MG63 (cell line): ENCODE measurements around the gene GPR142. TPM values are rescaled to one million over a fixed set of nuclear protein-coding genes. Genes with fewer than 3 reads are reported as not detected.

Source experiments
- DNase-seq: peaks from one replicate; pipeline ENCODE4 v3.0.0-alpha.2; 2020
- H3K27me3 ChIP-seq: fragments of 250-450 bp; sonication (Bioruptor Pico); 2 replicates; pipeline ENCODE4 v1.5.1; 2020; ENCODE audit warnings: mild to moderate bottlenecking, moderate library complexity
- H3K36me3 ChIP-seq: fragments of 250-450 bp; sonication (Bioruptor Pico); 2 replicates; pipeline ENCODE4 v1.5.1; 2020; ENCODE audit warnings: mild to moderate bottlenecking, moderate library complexity
- H3K4me3 ChIP-seq: fragments of 250-450 bp; sonication (Bioruptor Pico); 2 replicates; pipeline ENCODE4 v1.5.1; 2020; ENCODE audit warnings: mild to moderate bottlenecking, moderate library complexity
- H3K9me3 ChIP-seq: fragments of 250-450 bp; sonication (Bioruptor Pico); 2 replicates; pipeline ENCODE4 v1.5.1; 2020; ENCODE audit warnings: mild to moderate bottlenecking, moderate library complexity
- total RNA-seq: library from RNA; depleted of rRNA; stranded (reverse); fragments of >200 nt; shearing (Covaris generic); gene quantifications from 2 replicates; pipeline ENCODE4 v1.2.3, GENCODE V29; 2014; ENCODE audit warnings: low replicate concordance; rRNA removed

Gene GPR142, protein sequence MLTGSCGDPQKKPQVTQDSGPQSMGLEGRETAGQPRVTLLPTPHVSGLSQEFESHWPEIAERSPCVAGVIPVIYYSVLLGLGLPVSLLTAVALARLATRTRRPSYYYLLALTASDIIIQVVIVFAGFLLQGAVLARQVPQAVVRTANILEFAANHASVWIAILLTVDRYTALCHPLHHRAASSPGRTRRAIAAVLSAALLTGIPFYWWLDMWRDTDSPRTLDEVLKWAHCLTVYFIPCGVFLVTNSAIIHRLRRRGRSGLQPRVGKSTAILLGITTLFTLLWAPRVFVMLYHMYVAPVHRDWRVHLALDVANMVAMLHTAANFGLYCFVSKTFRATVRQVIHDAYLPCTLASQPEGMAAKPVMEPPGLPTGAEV
- total RNA-seq: not detected in 2 replicates

DNA sequence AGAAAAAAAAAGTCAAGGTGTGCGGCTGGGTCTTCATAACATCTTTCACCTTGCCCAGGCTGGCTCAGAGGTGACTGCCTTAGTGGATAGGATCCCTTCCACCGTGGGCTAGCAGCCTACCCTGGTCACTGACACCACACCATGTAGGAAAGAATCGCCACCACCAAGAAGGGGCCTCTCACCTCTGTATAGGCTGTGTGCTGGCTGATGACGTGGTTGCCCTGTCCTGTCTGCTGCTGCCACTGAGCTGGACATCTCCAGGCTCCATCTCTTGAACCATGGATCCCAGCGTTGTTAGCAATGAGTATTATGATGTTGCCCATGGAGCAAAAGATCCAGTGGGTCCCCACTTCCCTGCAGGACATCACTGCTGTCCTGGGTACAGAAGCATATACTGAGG is at the start of gene GPR142:
Gene GPR142 (plus strand): TSS at position 301 of the 400 bp plus-strand sequence. CDS start 2,035 bp downstream, outside the sequence.
- no peak within 1 kb of the TSS for H3K4me3 ChIP-seq
- H3K27me3 ChIP-seq: no peaks in the 10 kb centered on the region
- H3K9me3 ChIP-seq: no peaks in the 10 kb centered on the region
- H3K36me3 ChIP-seq: no peaks in the 10 kb centered on the region
- DNase-seq: no peak

DNA sequence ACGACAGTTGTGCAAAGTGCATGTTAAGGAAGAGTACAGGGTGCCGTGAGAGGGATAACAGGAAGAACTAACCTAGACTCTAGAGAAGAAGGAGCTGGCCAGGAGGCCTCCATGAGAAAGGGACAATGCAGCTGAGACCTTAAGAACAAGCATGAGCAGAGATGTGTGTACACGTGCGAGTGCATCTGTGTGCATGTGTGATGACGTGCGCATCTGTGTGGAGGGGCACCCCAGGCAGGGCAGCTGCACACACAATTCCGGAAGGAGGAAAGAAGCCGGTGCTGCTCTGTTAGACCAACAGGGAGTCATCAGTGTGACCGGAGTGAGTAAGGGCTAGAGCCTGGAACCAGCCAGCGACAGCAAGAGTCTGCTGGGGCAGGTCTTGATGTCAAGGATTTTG is 48.9 kb upstream of the GPR142 start:
- DNase-seq: no peak
- H3K9me3 ChIP-seq: no peaks in the 10 kb centered on the region
- H3K36me3 ChIP-seq: no peaks in the 10 kb centered on the region
- H3K4me3 ChIP-seq: no peak overlapping the region
- no peaks in the 10 kb centered on the region for H3K27me3 ChIP-seq

DNA sequence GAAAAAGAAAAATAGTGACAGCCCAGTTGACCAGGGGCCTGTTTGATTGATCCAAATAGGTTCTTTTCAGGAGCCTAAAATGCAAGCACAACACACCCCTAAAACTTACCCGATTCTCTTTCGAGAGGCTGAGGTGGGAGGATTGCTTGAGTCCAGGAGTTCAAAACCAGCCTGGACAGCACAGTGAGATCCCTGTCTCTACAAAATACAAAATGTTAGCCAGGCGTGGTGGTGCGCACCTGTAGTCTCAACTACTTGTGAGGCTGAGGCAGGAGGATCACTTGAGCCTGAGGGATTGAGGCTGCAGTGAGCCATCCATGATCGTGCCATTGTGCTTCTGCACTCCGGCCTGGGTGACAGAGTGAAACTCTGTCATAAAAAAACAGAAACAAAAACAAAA is 42.8 kb upstream of the GPR142 start:
- Histone ChIP-seq H3K9me3 (no peaks in the 10 kb centered on the region), H3K27me3 (no peaks in the 10 kb centered on the region), H3K36me3 (no peaks in the 10 kb centered on the region), H3K4me3 (no peak overlapping the region)
- no peak for DNase-seq

DNA sequence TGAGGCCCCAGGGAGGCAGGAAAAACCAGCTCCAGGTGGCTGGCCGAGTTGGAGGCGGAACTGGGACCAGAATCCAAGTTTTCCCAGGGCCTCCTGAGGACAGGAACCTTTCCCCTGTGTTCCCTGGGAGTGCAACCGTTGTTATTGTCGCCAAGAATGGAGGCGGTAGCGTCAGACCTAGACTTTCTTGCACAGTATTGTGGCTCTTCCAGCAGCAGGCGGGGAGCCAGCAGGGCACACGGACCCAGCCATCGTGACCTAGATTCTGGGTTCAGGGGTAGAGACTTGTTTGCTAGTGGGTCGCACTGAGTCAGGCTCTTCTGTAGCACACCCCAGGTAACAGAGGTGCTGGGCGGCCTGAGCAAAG is 41.9 kb upstream of the GPR142 start:
- H3K36me3 ChIP-seq: no peaks in the 10 kb centered on the region
- no peak for DNase-seq
- H3K27me3 ChIP-seq: no peaks in the 10 kb centered on the region

DNA sequence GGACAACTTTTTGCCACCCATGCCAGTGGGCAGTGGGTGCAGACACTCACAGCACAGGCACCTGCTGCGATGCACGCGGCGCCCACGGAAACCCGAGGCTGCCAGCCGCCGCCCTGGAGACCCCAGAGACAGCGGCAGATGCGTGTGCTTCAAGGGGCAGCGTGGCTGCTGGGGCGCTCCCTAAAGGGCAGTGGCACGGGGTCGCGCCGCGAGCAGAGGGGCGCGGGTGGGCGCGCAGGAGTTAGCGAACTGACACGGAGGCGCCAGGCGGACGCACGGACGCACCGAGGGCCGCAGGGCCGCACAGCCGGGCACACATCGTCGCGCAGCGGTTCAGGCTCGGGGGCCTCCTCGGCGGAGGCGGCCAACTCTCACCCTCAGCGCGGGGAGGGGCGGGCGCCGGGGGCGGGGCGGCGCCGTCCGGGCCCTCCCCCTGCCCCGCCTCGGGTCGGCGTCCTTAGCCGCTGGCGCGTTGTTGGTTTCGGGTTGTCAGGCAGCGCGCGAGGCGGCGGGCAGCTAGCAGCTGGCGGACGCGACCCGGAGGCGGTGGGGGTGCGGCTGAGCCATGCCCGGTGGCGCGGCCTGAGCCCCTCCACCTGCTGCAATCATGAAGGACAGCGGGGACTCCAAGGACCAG is 41.4 kb upstream of the GPR142 start, which contains the start of gene KIF19:
Gene KIF19 (plus strand): TSS at position 484 of the 637 bp plus-strand sequence. CDS start 124 bp downstream, at position 608.
- Histone ChIP-seq H3K4me3 (no peak within 1 kb of the TSS), H3K27me3 (no peaks in the 10 kb centered on the region), H3K9me3 (no peaks in the 10 kb centered on the region), H3K36me3 (no peaks in the 10 kb centered on the region)
- peak; percentile 31 for DNase-seq

More for the DNA sequence above, 41.9 kb upstream of the GPR142 start:
- H3K4me3 ChIP-seq: no peak overlapping the region
- H3K9me3 ChIP-seq: no peaks in the 10 kb centered on the region

DNA sequence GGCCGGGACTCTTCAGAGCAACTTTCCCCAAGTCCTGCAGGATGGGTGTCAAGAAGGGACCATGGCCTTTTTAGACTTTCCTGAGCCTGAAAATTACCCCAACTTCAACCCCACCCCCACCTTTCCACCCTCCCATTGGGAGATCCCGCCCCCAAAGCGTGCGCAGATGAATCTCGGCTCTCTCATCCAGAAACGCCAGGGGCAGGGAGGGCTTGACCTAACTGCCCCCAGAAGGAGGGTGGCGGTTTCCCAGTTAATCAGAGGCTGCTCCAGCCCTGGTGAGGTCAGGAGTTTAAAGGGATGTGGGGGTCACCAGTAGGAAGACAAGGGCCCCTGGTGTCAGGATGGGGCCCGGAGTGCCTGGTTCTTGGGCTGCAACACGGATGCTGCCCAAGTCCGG is 40.8 kb upstream of the GPR142 start:
- DNase-seq: no peak
- Histone ChIP-seq H3K36me3 (no peaks in the 10 kb centered on the region), H3K4me3 (no peak overlapping the region), H3K9me3 (no peaks in the 10 kb centered on the region), H3K27me3 (no peaks in the 10 kb centered on the region)

DNA sequence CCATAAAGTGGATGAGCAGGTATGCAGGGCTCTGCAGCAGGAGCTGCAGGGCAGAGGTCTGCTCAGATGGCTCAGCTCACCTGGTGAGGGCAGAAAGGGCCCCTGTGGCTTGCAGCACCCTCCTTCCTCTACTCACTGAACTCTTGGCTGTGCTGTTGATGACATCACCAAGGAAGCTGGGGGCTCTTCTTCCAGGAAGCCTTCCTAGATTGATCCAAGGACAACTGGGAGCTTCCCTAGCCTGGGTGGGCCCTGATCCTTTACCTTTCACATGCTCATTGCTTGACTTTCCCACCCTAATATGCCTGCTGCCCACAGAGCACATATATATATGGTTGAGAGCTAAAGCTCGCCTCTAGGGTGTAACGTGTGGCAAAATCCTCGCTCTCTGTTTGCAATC is 38.8 kb upstream of the GPR142 start:
- no peak overlapping the region for H3K4me3 ChIP-seq
- H3K27me3 ChIP-seq: no peaks in the 10 kb centered on the region
- no peaks in the 10 kb centered on the region for H3K9me3 ChIP-seq
- H3K36me3 ChIP-seq: no peaks in the 10 kb centered on the region
- no peak for DNase-seq

DNA sequence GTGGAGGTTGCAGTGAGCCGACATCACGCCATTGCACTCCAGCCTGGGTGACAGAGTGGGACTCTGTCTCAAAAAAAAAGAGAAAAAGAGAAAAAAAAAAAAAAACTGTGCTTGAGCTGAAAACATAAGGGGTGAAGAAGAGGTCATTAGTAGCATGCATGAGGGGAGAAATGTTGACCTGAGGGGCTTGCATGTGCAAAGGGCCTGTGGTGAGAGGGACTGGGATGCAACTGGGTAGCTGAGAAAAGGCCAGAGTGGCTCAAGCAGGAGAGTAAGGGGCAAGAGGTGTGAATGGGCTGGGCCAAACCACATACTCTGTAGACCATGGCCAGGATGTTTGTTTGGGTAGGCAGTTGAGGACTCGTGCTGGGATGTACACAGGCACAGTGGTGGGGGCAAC is 37.9 kb upstream of the GPR142 start:
- H3K36me3 ChIP-seq: no peaks in the 10 kb centered on the region
- H3K9me3 ChIP-seq: no peaks in the 10 kb centered on the region
- no peak for DNase-seq
- no peak overlapping the region for H3K4me3 ChIP-seq
- no peaks in the 10 kb centered on the region for H3K27me3 ChIP-seq

DNA sequence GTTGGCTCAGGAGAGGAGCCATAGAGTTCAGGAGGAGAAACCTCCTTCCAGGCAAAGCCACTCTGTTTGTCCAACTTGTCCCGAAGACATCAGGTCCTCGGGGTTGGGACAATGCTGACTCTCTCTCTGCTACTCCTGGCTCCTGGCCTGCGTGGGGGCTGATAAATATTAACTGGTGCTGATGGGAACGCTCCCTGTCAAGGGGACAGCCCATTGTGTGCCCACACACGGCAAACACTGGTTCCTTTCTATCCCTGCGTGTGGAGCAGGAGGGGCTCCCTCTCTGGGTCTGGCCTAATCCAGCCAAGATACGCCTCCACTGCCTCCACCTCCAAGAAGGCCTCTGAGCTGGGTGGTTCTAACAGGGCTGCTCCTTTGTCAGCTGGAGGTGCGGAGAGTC is 36.9 kb upstream of the GPR142 start:
- H3K27me3 ChIP-seq: no peaks in the 10 kb centered on the region
- H3K36me3 ChIP-seq: no peaks in the 10 kb centered on the region
- no peak overlapping the region for H3K4me3 ChIP-seq
- H3K9me3 ChIP-seq: no peaks in the 10 kb centered on the region
- DNase-seq: no peak

DNA sequence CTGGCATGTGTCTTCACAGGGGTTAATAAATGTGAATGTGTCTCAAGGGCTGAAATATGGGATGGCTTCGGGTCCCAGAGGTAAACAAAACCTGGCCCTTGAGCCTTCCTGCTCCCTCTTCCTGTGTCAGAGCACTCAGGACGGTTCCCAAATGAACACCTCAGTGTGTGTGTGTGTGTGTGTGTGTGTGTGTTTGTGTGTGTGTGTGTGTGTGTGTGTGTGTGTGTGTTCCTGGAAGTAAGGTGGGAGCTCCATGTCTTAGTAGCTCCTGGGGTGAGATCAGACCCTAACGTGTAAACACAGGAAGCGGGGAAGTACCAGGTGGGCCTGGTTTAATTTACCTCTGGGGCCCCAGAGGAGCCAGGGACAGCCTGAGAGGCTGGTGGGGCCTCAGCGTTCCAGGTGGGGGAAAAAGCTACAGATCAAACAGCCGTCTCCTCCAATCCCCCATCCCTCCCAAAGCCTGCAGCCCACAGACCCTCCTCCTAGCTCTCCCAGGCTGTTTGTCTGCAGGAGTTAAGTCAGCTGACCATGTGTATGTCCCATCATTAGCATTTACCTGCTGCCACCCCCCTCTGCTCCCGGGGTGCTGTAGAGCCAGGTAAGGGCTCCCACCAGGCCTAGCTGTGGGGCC is 35.2 kb upstream of the GPR142 start:
- Histone ChIP-seq H3K4me3 (no peak overlapping the region), H3K9me3 (no peaks in the 10 kb centered on the region), H3K27me3 (no peaks in the 10 kb centered on the region), H3K36me3 (no peaks in the 10 kb centered on the region)
- no peak for DNase-seq

DNA sequence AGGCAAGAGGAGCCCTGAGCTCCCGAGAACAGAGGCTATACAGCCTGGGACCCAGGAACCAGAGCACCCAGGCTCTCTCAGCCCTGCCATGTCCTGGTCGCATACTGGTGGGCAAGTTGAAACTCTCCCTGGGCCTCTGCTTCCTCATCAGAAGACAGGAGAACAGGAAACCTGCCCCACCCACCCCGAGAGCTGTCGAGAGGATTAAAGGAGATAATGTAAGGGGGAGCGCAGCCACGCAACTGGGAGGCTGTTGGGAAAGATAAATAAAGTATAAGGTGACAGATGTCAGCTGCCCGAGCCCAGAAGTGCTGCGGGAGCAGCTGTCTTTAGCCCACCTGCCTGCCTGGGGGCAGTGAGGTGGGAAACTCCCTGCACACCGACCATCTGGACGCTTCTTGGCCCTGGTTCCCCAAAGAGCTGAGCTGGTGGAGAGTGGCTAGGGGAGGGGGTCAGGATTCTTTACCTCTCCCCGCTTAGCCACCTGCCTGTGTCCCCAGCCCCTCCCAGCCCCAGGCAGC is 34.5 kb upstream of the GPR142 start:
- no peak overlapping the region for H3K4me3 ChIP-seq
- no peaks in the 10 kb centered on the region for H3K36me3 ChIP-seq
- no peaks in the 10 kb centered on the region for H3K27me3 ChIP-seq
- H3K9me3 ChIP-seq: no peaks in the 10 kb centered on the region
- DNase-seq: no peak

DNA sequence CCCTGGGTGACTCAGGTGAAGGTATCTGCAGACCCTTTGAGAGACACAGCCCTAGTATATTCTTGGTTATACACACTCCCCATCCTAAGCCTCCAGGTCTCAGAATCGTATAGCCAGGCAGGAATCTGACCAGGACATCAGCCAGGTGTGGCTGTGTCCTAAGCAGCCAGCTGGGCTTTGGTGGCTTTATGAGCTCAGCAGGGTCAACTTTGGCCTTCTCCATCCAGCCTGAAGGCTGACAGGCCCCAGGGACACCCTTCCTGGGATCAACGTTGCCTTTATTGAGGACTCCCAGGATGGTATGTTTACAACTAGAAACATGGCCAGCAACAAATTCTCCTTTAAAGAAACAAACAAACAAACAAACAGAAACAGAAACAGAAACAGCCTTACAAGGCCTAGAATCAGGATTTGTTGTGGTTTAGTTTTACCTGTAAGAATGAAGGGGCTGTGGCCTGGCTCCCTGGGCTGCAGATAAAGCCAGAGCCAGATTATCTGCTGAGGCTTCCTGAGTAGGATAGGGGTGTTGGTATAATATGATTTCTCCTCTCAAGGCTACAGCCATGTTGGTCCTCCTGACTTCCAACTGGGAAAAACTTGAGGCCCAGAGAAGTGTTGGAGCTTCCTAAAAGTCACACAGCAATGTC is 32.8 kb upstream of the GPR142 start:
- Histone ChIP-seq H3K36me3 (no peaks in the 10 kb centered on the region), H3K4me3 (no peak overlapping the region), H3K9me3 (no peaks in the 10 kb centered on the region), H3K27me3 (no peaks in the 10 kb centered on the region)
- no peak for DNase-seq

DNA sequence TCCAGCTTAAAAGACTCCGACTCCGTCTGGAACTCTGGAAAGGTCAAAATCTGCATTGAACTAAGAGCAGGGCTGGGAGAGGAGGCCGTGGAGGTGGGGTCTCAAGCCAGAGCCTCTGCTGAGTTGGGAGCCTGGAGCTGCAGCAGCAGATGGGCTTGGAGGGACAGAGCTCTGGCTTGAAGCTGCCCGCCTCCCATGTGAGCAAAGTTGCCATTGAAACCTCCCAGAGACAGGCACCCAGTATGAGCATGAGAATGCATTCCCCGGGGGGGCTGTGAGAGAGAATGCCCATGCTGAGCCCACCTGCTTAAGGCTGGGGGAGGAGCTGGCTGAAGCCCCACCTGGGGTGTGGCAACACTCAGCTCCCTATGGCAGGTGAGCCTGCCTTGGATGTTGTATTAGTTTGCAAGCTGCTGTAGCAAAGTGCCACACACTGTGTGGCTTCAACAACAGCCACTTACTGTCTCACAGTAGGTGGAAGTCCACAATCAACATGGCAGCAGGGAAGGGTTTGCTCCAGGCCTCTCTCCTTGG is 31.7 kb upstream of the GPR142 start:
- Histone ChIP-seq H3K9me3 (no peaks in the 10 kb centered on the region), H3K36me3 (no peaks in the 10 kb centered on the region), H3K27me3 (no peaks in the 10 kb centered on the region), H3K4me3 (no peak overlapping the region)
- DNase-seq: no peak

DNA sequence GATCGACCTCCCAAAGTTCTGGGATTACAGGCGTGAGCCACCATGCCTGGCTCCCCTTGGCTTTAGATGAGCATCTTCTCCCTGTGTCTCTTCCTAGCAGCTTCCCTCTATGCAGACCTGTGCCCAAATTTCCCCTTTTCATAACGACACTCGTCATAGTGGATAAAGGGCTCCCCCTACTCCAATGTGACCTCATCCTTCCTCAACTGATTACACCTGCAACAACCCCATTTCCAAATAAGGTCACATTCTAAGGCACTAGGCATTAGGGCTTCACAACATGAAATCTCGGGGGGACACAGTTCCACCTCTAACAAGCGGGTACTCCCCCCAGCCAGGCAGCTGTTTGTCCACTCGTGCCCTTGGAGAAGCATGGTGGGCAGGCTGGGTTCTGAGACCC is 31.0 kb upstream of the GPR142 start:
- Histone ChIP-seq H3K36me3 (no peaks in the 10 kb centered on the region), H3K4me3 (no peak overlapping the region), H3K9me3 (no peaks in the 10 kb centered on the region), H3K27me3 (no peaks in the 10 kb centered on the region)
- no peak for DNase-seq

DNA sequence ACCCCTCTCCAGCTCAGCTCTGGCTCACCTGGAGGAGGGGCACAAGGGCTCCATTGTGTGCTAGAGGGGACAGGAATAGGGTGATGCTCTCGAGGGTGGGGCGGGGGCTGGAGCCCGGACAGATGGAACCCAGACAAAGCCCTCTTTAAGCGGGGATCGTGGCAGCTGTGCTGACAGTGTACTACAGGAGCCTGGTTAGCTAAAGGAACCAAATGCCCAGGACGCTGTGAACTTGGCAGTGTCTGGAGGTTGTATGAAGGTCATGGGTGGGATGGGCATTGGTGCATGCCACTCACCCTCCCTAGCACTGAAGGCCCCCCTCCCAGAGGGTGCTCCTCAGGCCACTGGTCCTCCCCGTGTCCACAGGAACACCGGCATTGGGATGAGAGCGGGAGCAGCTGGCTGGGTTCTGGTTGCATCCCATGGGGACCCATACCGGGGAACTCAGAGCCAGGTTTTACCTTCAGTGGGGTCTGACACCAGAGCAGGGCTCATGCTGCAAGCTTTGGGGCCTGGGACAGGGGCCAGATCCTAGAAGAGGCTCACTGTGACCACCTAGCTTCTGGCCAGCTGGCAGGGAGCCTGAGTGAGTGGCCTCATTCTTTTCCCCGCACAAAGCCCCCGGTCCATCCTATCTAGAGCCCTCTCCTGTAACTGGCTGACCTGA is 29.3 kb upstream of the GPR142 start:
- no peaks in the 10 kb centered on the region for H3K27me3 ChIP-seq
- no peak overlapping the region for H3K4me3 ChIP-seq
- no peak for DNase-seq
- H3K36me3 ChIP-seq: no peaks in the 10 kb centered on the region
- H3K9me3 ChIP-seq: no peaks in the 10 kb centered on the region

DNA sequence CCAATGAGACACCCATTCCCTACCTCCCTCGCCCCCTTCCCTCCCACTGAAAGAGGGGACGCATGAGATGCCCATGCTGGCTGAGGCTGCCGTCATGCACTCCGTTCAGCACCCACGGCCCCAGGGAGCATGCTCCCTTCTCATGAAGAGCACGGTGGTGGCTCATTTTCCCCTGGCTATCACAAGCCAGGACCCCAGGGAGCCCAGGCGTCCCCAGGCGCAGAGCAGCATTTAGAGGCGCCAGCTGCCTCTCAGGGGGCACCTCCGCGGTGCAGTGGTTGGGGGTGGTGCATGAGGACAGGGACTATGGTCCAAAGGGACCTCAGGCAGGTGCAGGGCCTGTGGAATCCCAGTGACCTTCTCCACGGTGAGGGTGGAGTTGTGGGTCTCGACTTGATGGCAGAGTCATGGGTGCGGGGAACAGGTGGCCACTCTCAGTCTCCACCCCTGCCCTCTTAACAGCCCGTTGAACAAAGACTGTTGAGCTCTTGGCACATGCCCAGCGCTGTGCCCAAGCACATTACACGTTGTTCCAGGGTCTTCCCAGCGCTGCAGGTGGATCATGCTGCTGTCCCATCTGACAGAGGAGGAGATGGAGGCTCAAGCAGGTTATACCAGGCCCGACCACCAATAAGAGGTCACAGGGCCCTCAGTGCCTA is 27.6 kb upstream of the GPR142 start:
- H3K9me3 ChIP-seq: no peaks in the 10 kb centered on the region
- no peak overlapping the region for H3K4me3 ChIP-seq
- no peak for DNase-seq
- no peaks in the 10 kb centered on the region for H3K36me3 ChIP-seq
- H3K27me3 ChIP-seq: no peaks in the 10 kb centered on the region
